Measurements from ENCODE around the gene NRIP3.
"Not testable (repeated sequence)": the region's sequence is repeated elsewhere in the genome, so short reads cannot be mapped to it uniquely, and the experiment has no call there.

The NRIP3 gene

DNA sequence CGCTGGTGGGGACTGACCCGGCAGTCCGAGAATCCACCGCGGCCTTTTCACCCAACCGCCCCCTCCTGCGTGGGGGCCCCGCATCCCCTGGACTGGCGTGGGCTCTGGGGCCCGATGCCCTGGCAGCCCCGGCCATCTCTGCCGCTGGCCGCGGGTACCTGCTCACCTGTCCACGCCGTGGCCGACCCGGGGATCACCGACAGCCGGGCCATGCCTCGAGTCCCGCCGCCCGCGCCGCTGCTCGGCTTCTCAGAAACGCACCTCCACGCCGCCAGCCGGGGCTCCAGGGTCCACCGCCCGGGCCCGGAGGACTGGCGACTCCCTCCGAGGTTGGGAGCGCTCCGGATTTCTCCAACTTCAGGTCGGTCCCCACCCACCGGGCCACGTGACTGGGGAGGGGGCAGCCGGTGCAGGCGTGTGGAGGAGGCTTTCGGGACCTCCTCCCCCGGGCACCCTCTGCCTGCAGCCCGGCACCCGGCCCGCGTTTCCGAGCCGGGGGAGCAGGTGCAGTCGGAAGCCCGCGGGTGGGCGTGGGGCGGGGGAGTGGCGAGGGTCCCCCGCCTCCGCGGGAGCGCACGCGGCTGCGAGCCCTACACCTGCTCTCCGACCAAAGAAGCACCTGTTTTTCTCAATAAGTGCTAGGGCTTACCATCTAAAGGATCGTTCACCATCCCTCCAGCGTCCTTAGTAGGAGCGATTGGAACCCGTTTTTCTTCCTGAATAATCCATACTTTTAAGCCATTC lies 554 bp upstream of the NRIP3 start:
- peak overlapping the region; percentile 35 for H3K27ac Mint-ChIP-seq
- peak; percentile 48 for DNase-seq
- no peaks in the 10 kb centered on the region for H3K36me3 Mint-ChIP-seq (ENCODE audit: low read depth)
- H3K9me3 Mint-ChIP-seq: no peaks in the 10 kb centered on the region
- H3K4me3 Mint-ChIP-seq: peak overlapping the region; percentile 18
- peaks cover 45% of the 10 kb centered on the region for H3K27me3 Mint-ChIP-seq
- peaks cover 27% of the 10 kb centered on the region for H3K4me1 Mint-ChIP-seq (ENCODE audit: low read depth)

DNA sequence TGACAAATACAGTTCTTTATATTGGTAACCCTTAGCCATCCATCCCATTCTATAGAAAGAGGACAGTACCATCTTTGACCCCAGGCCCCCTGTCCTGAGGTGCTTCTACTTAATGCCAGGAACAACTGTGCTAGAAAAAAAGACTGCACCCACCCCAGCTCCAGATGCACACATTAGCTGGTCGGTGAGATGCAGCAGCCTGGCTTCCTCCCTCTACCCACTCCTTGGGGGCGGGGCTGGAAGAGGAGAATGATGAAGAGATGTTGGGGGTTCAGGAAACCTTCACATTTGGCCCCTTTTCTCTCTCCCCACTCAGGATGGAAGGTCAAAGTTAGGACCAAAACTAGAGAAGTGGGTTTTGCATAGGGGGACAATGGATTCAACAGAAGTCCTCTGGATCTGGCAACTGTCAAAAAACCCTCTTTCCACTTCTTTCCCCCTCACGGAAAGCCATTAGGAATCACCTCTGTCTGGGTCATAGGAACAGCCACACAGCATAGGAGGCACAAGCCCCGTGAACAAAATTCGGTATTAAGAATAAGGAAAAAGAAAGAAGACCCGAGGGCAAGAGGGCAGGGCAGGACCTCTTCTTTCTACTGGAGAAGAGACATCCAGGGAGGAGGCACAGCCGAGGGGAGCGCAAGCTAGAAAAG lies 755 bp downstream of the NRIP3 start:
- H3K36me3 Mint-ChIP-seq (ENCODE audit: low read depth): no peaks in the 10 kb centered on the region
- peak overlapping the region; percentile 64 for H3K4me3 Mint-ChIP-seq
- H3K9me3 Mint-ChIP-seq: no peaks in the 10 kb centered on the region
- H3K4me1 Mint-ChIP-seq (ENCODE audit: low read depth): peaks cover 27% of the 10 kb centered on the region
- peaks cover 56% of the 10 kb centered on the region for H3K27me3 Mint-ChIP-seq
- peak overlapping the region; percentile 73 for H3K27ac Mint-ChIP-seq
- DNase-seq: no peak

DNA sequence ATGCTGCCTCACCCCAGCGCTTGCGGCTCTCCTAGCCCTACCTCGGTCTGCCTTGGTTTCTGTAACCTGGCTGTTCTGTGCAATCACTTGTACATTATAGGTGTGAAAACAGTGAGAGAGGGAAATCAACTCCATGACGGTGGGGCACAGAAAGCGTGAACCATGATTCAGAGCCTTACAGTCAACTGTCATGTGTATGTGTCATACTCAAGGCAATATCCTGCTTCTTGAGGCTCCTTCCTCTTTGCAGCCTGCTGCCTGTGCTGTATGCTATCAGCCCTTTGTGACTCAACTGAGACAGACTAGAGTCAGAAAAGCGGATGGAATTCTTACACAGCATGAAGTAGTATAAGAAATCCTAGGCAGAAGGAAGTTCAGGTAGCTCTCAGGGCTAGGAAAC lies 2.1 kb downstream of the NRIP3 start:
- no peak overlapping the region for H3K4me3 Mint-ChIP-seq
- no peak overlapping the region for H3K27ac Mint-ChIP-seq
- H3K4me1 Mint-ChIP-seq (ENCODE audit: low read depth): peaks cover 27% of the 10 kb centered on the region
- no peaks in the 10 kb centered on the region for H3K36me3 Mint-ChIP-seq (ENCODE audit: low read depth)
- H3K27me3 Mint-ChIP-seq: peaks cover 60% of the 10 kb centered on the region
- H3K9me3 Mint-ChIP-seq: no peaks in the 10 kb centered on the region
- peak; percentile 47 for DNase-seq

DNA sequence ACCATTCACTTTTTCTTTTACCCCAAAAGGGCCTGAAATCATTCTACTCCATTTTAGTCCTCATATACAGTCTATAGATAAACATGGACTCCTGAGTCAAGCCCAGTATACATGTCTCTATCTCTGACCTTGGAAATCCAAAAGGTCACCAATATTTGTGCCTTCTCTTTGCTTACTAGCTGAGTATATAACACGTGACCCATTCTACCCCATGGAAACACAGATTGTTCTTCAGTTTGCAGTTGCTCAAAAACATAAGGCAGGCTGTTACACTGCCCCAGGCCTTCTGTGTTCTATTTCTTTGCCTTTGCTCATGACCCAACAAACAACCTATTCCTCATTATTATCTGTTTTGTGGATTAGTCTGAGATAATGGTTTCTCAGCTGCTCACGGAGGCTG lies 5.8 kb downstream of the NRIP3 start:
- H3K27ac Mint-ChIP-seq: no peak overlapping the region
- peaks cover 41% of the 10 kb centered on the region for H3K27me3 Mint-ChIP-seq
- H3K4me3 Mint-ChIP-seq: no peak overlapping the region
- DNase-seq: no peak
- no peaks in the 10 kb centered on the region for H3K36me3 Mint-ChIP-seq (ENCODE audit: low read depth)
- no peaks in the 10 kb centered on the region for H3K9me3 Mint-ChIP-seq
- peaks cover 18% of the 10 kb centered on the region for H3K4me1 Mint-ChIP-seq (ENCODE audit: low read depth)

DNA sequence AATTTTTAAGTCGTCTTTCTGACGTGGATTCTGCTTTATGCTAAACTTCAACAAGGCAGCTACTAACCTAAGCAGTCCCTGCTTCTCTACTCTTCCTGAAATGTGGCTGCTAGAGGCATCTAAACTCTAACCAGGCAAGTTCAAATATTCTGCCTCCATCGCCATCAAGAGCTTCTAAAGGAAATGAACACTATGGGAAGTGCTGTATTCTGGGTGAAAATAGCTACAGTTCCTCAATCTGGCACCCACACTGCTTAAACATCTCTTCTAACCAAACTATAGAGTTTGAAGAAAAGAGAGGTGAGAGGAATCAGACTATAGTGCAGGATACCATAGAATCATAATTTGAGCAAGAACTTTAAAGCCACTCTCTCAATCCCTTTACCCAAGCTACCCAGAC lies 6.3 kb downstream of the NRIP3 start:
- H3K36me3 Mint-ChIP-seq (ENCODE audit: low read depth): no peaks in the 10 kb centered on the region
- DNase-seq: no peak
- no peak overlapping the region for H3K27ac Mint-ChIP-seq
- peaks cover 41% of the 10 kb centered on the region for H3K27me3 Mint-ChIP-seq
- peaks cover 14% of the 10 kb centered on the region for H3K4me1 Mint-ChIP-seq (ENCODE audit: low read depth)
- H3K9me3 Mint-ChIP-seq: no peaks in the 10 kb centered on the region
- H3K4me3 Mint-ChIP-seq: no peak overlapping the region

DNA sequence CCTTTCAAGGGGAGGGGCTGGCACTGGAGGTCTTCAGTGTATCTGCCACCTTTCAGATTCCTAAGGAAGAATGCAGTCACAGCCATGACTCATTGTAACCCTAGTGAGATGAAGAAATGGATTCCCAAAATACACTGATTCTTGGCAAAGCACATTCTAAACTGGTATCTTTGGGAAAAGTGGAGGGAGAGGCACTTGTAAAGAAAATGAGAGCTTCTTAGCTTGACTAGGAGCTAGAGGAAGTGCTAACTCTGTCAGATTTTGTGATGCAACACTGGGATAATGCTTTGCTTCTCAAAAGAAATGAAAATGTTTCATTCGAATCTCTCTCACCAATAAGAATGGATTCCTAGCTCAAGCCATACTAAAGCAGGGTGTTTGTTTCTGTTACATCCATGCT lies 14.3 kb downstream of the NRIP3 start:
- H3K4me1 Mint-ChIP-seq (ENCODE audit: low read depth): no peaks in the 10 kb centered on the region
- H3K4me3 Mint-ChIP-seq: no peak overlapping the region
- H3K36me3 Mint-ChIP-seq (ENCODE audit: low read depth): no peaks in the 10 kb centered on the region
- no peak overlapping the region for H3K27ac Mint-ChIP-seq
- DNase-seq: no peak
- H3K27me3 Mint-ChIP-seq: peaks cover 12% of the 10 kb centered on the region
- no peaks in the 10 kb centered on the region for H3K9me3 Mint-ChIP-seq

DNA sequence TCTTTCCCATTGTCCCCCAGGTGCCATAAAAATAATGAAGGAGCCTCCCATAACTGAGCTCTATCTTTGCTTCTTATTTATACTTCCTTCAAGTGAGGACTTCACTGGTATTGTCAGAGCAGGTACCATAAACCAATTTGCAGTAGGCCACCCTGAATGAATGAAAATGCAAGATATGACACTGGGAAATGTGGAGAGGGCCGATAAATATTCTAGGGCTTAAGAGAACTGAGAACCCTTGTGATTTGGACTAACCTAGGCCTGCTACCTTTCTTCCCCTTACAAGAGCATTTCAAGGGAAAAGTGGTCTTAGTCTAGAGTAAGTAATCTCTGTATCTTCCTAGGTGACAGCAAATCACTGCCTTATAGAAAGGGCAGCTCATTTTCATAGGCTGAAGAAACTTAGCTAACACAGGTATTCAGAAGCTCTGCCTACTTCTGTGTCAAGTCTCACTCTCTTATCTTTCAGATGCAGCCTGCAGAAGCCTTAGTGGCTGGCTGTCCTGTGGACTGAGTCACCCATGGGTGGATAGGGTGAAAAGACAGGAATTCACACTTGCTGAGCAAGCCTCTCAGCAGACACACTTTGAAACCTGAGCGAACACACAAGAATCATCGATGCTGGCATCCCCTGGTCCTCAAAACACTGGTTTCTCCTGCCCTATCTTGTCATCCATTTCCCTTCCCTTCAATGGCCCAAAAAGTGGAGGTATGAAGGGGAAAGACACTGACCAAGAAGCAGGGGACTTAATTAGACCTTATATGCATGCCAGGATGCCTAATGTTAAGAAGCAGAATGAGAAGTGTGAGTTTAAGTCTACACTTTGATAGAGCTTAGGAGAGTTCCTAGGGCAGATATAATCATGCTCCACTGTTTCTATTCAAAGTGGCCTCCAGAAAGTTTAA lies 15.2 kb downstream of the NRIP3 start:
- Mint-ChIP-seq H3K9me3 (no peaks in the 10 kb centered on the region), H3K4me3 (no peak overlapping the region), H3K36me3 (ENCODE audit: low read depth) (no peaks in the 10 kb centered on the region), H3K27ac (no peak overlapping the region), H3K4me1 (ENCODE audit: low read depth) (peaks cover 3% of the 10 kb centered on the region), H3K27me3 (peaks cover 10% of the 10 kb centered on the region)
- DNase-seq: no peak

DNA sequence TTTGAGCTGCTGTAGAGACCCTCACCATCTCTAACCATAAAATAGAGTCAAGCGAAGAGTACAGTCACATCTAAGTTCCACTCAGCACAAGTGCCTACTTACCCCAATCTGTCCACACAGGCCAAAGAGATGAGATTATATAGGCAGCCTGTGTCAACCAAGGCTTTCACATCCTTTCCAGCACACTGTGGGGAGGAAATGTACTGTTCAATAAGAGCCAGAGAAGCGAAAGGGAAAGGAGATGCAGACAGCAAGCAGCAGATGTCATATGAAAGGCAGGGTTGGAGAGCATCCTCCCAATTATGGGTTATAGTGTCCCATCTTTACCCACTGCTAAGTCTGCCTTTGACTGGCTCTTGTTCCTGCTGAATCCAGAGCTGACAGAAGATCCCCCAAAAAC lies 16.4 kb downstream of the NRIP3 start:
- Mint-ChIP-seq H3K9me3 (no peaks in the 10 kb centered on the region), H3K27me3 (peaks cover 10% of the 10 kb centered on the region), H3K36me3 (ENCODE audit: low read depth) (no peaks in the 10 kb centered on the region), H3K4me3 (no peak overlapping the region), H3K27ac (no peak overlapping the region), H3K4me1 (ENCODE audit: low read depth) (peaks cover 3% of the 10 kb centered on the region)
- DNase-seq: no peak

DNA sequence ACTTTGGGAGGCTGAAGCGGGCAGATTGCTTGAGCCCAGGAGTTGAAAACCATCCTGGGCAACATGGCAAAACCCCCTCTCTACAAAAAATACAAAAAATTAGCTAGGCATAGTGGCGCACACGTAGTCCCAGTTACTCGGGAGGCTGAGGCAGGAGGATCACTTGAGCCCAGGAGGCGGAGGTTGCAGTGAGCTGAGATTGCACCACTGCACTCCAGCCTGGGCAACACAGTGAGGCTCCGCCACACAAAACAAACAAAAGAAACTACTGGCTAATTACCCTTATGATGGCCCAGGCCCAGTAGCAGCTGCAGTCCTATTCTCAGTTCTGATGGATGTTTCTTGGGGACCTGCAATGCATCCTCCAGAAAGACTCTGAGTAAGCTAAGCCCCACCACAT lies 17.0 kb downstream of the NRIP3 start:
- DNase-seq; H3K4me3 Mint-ChIP-seq; H3K4me1 Mint-ChIP-seq (ENCODE audit: low read depth); H3K27ac Mint-ChIP-seq; H3K36me3 Mint-ChIP-seq (ENCODE audit: low read depth); H3K27me3 Mint-ChIP-seq; H3K9me3 Mint-ChIP-seq: not testable (repeated sequence)

DNA sequence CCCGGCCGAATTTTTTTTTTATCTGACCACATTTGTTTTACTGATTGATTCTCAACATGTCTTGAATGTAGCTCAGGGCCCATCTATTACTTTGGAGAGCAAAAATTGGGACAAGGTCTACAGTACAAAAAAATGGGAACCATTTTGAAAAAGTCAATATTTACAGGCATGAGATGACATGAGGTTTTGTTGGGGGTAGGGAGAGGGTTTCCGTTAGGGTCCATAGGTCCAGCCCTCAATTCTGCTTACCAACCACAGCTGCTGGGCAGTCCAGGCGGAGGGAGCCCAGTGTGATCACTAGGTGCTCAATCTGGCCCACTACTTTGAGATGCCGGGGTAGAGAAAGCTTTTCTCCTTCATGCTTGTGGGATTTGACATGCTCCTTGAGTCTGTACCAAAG lies 18.3 kb downstream of the NRIP3 start:
- H3K27ac Mint-ChIP-seq: no peak overlapping the region
- H3K36me3 Mint-ChIP-seq (ENCODE audit: low read depth): no peaks in the 10 kb centered on the region
- peaks cover 7% of the 10 kb centered on the region for H3K27me3 Mint-ChIP-seq
- peaks cover 3% of the 10 kb centered on the region for H3K4me1 Mint-ChIP-seq (ENCODE audit: low read depth)
- H3K4me3 Mint-ChIP-seq: no peak overlapping the region
- no peaks in the 10 kb centered on the region for H3K9me3 Mint-ChIP-seq
- no peak for DNase-seq

DNA sequence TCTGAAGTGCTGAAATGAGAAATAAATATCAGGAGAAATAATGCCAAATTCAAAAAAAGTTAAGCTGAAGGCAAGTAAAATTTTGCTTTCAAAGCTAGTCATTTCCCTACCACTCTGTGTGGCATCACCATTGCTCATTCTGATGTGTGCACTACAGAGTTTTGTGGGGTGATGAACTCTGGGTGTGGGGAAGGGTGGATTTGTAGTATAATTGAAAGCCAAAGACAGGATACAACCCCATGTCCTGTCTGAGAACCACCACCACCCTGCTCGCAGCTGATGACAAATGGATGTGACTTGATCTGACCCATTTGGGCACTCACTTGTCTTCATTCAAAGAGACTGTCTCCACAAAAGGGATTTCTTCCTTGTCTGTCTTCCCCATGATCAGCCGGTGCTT lies 20.2 kb downstream of the NRIP3 start:
- Mint-ChIP-seq H3K27ac (peak overlapping the region; percentile 3), H3K4me1 (ENCODE audit: low read depth) (peaks cover 3% of the 10 kb centered on the region), H3K9me3 (no peaks in the 10 kb centered on the region), H3K27me3 (no peaks in the 10 kb centered on the region), H3K36me3 (ENCODE audit: low read depth) (no peaks in the 10 kb centered on the region), H3K4me3 (no peak overlapping the region)
- no peak for DNase-seq

DNA sequence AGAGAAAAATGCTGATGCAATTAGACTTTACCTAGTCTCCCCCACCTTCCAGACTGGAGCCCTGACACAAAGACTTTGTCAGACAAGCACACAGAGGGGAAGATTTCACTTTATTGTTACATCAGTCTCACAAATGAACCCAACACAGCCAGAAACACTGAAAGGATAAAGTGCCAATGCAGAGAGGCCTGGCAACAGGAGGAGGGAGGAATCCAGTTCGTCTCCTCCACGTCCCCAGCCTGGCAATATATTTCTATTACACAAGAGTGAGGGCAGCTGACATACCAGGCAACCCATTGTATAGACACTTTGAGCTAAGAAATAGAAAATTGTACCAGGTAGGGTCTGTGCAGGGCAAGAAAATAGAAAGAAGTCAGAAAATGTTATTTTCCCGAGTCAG lies 23.3 kb downstream of the NRIP3 start:
- peaks cover 3% of the 10 kb centered on the region for H3K4me1 Mint-ChIP-seq (ENCODE audit: low read depth)
- H3K27ac Mint-ChIP-seq: no peak overlapping the region
- H3K36me3 Mint-ChIP-seq (ENCODE audit: low read depth): no peaks in the 10 kb centered on the region
- no peaks in the 10 kb centered on the region for H3K27me3 Mint-ChIP-seq
- H3K9me3 Mint-ChIP-seq: no peaks in the 10 kb centered on the region
- DNase-seq: no peak
- no peak overlapping the region for H3K4me3 Mint-ChIP-seq

DNA sequence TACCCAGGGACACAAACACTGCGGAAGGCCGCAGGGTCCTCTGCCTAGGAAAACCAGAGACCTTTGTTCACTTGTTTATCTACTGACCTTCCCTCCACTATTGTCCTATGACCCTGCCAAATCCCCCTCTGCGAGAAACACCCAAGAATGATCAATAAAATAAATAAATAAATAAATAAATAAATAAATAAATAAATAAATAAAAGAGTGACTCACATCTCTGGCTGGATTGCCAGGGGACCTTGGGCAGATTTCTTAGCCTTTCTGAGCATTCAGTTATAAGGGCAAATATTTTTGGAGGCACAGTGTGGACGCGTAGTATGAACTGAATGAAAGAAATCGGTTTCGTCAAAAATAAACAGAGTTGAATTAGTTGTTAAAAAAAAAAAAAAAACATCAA lies 24.4 kb downstream of the NRIP3 start:
- not testable (repeated sequence) for H3K27me3 Mint-ChIP-seq; H3K4me3 Mint-ChIP-seq; DNase-seq; H3K9me3 Mint-ChIP-seq; H3K36me3 Mint-ChIP-seq (ENCODE audit: low read depth); H3K27ac Mint-ChIP-seq; H3K4me1 Mint-ChIP-seq (ENCODE audit: low read depth)

DNA sequence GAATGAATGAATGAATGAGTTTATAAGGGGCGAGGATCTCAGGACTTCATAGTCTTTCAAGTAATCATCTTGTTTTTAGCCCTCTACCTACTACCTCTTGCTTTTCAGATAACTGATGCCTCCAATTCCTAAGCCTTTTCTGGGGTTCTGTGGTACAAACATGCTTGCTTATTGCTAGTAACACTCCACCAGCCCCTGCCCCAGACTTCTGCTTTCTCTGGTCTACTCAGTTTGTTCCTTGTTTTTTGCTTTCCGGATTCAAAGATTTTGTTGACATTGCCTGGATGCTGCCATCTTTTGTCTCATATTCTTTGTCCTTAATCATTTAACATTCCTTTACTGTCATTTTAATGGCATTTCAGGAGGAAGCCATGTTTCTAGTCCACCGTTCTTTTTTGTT lies 30.7 kb downstream of the NRIP3 start:
- Mint-ChIP-seq H3K36me3 (ENCODE audit: low read depth) (peaks cover 5% of the 10 kb centered on the region), H3K27ac (no peak overlapping the region)

DNA sequence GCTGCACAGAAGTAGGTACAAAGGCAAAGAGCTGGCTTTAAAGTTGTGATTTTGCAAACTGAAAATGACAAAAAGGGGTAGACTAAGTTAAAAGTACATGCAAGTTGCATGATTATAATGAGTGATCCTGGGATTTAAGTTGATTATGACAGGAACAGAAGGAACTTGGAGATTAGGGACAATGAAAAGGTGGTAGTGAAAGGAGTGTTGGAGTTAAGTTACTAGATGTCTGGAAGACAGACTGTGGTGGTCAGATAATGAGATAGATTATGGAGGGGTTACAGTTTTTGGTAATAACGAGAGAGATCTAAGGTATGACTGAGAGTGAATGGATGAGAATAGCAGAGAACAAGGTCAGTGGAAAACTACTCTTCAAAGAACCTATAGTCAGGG lies 31.9 kb downstream of the NRIP3 start:
- no peak for DNase-seq
- no peaks in the 10 kb centered on the region for H3K4me1 Mint-ChIP-seq (ENCODE audit: low read depth)
- H3K9me3 Mint-ChIP-seq: no peaks in the 10 kb centered on the region
- H3K36me3 Mint-ChIP-seq (ENCODE audit: low read depth): peaks cover 11% of the 10 kb centered on the region
- H3K27ac Mint-ChIP-seq: no peak overlapping the region
- H3K27me3 Mint-ChIP-seq: no peaks in the 10 kb centered on the region
- no peak overlapping the region for H3K4me3 Mint-ChIP-seq

More for the DNA sequence above, 30.7 kb downstream of the NRIP3 start:
- no peaks in the 10 kb centered on the region for H3K9me3 Mint-ChIP-seq
- H3K4me3 Mint-ChIP-seq: no peak overlapping the region
- no peak for DNase-seq
- H3K27me3 Mint-ChIP-seq: no peaks in the 10 kb centered on the region
- H3K4me1 Mint-ChIP-seq (ENCODE audit: low read depth): no peaks in the 10 kb centered on the region

Measured in activated T-cell treated with anti-CD3 and anti-CD28 coated beads, Interleukin-2, amount 50 U/mL, for 24 hours (primary cell).